ENCODE results near the gene CISD1.
A peak's percentile ranks its signal among the peaks of the same experiment; 100 is the strongest.
"Not testable (repeated sequence)": the region's sequence is repeated elsewhere in the genome, so short reads cannot be mapped to it uniquely, and the experiment has no call there.

Gene CISD1

DNA sequence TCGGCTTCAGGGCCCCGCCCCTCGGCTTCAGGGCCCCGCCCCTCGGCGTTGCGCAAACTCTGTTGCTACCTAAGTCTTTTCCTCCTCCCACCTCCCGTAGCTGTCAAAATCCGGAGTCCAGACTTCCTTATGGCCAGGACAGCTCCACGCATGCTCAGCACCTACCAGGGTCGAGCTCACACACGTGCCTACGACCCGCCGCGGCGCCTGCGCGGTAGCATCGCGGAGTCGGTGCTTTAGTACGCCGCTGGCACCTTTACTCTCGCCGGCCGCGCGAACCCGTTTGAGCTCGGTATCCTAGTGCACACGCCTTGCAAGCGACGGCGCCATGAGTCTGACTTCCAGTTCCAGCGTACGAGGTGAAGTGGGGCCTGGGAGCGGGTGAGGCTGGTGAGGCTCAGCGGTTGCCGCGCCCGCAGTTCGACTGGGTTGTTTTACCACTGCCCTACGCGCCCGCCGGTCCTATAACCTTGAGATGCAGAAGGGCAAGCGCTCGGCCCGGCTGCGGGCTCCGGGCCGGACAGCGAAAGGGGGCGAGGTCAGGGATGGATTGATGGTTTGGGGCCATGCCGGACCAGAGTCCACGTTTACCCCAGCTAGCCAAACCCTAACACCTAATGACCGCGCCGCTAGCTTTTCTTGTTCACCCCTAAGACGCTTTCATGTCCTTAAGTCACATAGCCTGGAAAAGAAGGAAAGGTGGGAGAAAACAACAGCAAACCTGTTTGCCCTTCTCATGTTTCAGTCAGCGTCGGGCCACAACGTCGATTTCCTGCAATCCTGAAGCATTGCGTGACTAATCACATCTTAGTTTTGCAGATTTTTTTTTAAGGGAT lies at the start of gene CISD1:
Gene CISD1, plus strand, starts transcription at position 217 of the 836 bp plus-strand sequence. Its CDS starts 112 bp downstream, at position 329.
- H3K9me3 ChIP-seq (ENCODE audit: low read depth, low read length) = no peaks in the 10 kb centered on the region
- H3K36me3 ChIP-seq (ENCODE audit: insufficient read depth, low read length) = no peaks in the 10 kb centered on the region
- peak within 1 kb of the TSS; percentile 86 for H3K4me3 ChIP-seq
- peak within 1 kb of the TSS; percentile 85 for H3K9ac ChIP-seq (ENCODE audit: insufficient read length)
- DNase-seq (ENCODE audit: low read depth, low spot score) = peak; percentile 87
- TF ChIP-seq EZH2 (IDR thresholded peaks at IDR 0.05) (no peak), POLR2AphosphoS5 (IDR thresholded peaks at IDR 0.05; ENCODE audit: borderline replicate concordance, low read depth, low read length) (peak; percentile 85), FOXP2 (optimal IDR thresholded peaks at IDR 0.05; ENCODE audit: control extremely low read depth, extremely low read length, insufficient read depth) (no peak)
- H3K27ac ChIP-seq = peak within 1 kb of the TSS; percentile 57; the same call in 1 of the 2 replicates

DNA sequence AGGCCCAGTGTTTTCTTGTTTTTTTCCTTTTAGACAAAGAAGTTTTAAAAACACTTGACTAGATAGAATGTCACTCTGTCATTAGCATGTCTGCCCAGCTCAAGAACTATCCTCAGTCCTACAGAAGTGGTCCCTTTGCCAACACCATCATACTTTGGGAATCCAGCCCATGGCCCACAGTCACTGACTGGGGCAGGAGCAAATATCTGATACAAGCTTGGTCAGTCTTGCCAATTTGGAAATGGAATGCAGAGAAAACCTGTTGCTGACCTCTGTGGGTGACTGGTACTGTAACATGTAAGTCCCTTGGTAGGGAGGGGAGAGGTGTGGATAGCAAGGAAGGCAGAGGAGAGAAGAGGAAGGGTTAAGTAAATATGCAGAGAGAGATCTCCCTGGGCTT lies 49.1 kb upstream of the CISD1 start:
- no peak for DNase-seq (ENCODE audit: low read depth, low spot score)
- no peak overlapping the region for H3K9ac ChIP-seq (ENCODE audit: insufficient read length)
- no peaks in the 10 kb centered on the region for H3K9me3 ChIP-seq (ENCODE audit: low read depth, low read length)
- TF ChIP-seq FOXP2 (optimal IDR thresholded peaks at IDR 0.05; ENCODE audit: control extremely low read depth, extremely low read length, insufficient read depth) (no peak), EZH2 (IDR thresholded peaks at IDR 0.05) (no peak), POLR2AphosphoS5 (IDR thresholded peaks at IDR 0.05; ENCODE audit: borderline replicate concordance, low read depth, low read length) (no peak)
- no peaks in the 10 kb centered on the region for H3K36me3 ChIP-seq (ENCODE audit: insufficient read depth, low read length)
- H3K4me3 ChIP-seq = no peak overlapping the region
- H3K27ac ChIP-seq = no peak overlapping the region

- no peaks in the 10 kb centered on the region for H3K9me3 ChIP-seq (ENCODE audit: low read depth, low read length)
- no peak for DNase-seq (ENCODE audit: low read depth, low spot score)
Measured at GRCh38 chr10:58220769-58221451, 48.1 kb upstream of the CISD1 start.

GRCh38 chr10:58225654-58226053 lies 43.3 kb upstream of the CISD1 start:
- Histone ChIP-seq H3K4me3 (no peak overlapping the region), H3K9me3 (ENCODE audit: low read depth, low read length) (no peaks in the 10 kb centered on the region), H3K9ac (ENCODE audit: insufficient read length) (no peak overlapping the region), H3K36me3 (ENCODE audit: insufficient read depth, low read length) (no peaks in the 10 kb centered on the region), H3K27ac (no peak overlapping the region)
- no peak for DNase-seq (ENCODE audit: low read depth, low spot score)
- no peak for TF ChIP-seq FOXP2 (optimal IDR thresholded peaks at IDR 0.05; ENCODE audit: control extremely low read depth, extremely low read length, insufficient read depth)
- TF ChIP-seq POLR2AphosphoS5 (IDR thresholded peaks at IDR 0.05; ENCODE audit: borderline replicate concordance, low read depth, low read length) = no peak
- TF ChIP-seq EZH2 (IDR thresholded peaks at IDR 0.05) = no peak

More at GRCh38 chr10:58220769-58221451, 48.1 kb upstream of the CISD1 start:
- Histone ChIP-seq H3K4me3 (no peak overlapping the region), H3K9ac (ENCODE audit: insufficient read length) (no peak overlapping the region), H3K36me3 (ENCODE audit: insufficient read depth, low read length) (no peaks in the 10 kb centered on the region), H3K27ac (no peak overlapping the region)
- TF ChIP-seq FOXP2 (optimal IDR thresholded peaks at IDR 0.05; ENCODE audit: control extremely low read depth, extremely low read length, insufficient read depth) (no peak), POLR2AphosphoS5 (IDR thresholded peaks at IDR 0.05; ENCODE audit: borderline replicate concordance, low read depth, low read length) (no peak), EZH2 (IDR thresholded peaks at IDR 0.05) (no peak)

DNA sequence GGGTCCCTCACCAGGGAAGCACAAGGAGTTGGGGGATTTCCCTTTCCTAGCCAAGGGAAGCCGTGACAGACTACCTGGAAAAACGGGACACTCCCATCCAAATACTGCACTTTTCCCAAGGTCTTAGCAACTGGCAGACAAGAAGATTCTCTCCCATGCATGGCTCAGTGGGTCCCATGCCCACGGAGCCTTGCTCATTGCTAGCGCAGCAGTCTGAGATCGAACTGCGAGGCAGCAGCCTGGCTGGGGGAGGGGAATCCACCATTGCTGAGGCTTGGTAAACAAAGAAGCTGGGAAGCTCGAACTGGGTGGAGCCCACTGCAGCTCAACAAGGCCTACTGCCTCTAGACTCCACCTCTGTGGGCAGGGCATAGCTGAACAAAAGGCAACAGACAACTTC lies 39.1 kb upstream of the CISD1 start:
- H3K4me3 ChIP-seq; H3K9me3 ChIP-seq (ENCODE audit: low read depth, low read length); H3K9ac ChIP-seq (ENCODE audit: insufficient read length); DNase-seq (ENCODE audit: low read depth, low spot score); H3K36me3 ChIP-seq (ENCODE audit: insufficient read depth, low read length); H3K27ac ChIP-seq: not testable (repeated sequence)

DNA sequence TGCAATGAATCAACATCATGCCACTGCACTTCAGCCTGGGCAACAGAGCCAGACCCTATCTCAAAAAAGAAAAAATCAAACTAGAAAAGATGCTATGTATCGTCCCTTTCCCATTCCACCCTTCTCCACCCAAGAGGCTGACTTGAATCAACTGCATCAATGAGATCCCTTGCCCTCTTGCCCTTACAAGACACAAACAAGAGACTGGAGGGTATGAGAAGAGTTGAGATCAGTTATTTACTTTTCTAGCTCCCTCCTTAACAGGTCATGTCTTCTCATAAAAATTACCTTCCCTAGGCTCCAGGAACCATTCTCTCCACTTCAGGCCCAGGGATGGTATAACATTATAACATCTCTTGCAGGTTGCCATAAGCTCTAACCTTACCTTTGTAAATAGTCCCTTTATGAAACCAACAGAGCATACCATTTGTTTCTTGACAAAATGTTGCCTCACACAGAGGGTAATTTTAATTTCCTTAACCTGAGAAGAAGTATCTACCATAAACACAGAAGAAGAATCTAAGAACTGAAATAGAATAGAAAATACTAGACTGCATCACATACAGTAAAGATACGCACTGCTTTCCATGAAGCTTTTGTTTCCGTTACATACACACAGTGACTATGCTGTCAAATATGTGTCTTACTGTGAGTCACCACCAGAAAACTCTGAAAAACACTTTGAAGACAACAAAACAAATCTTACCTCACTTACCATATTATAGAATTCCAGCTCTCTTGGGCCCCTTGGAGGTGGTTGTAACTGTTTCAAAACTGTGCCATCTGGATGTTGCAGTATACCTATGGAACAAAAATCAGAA lies 31.7 kb upstream of the CISD1 start:
- Histone ChIP-seq H3K9ac (ENCODE audit: insufficient read length) (no peak overlapping the region), H3K9me3 (ENCODE audit: low read depth, low read length) (no peaks in the 10 kb centered on the region), H3K36me3 (ENCODE audit: insufficient read depth, low read length) (no peaks in the 10 kb centered on the region), H3K4me3 (no peak overlapping the region), H3K27ac (no peak overlapping the region)
- DNase-seq (ENCODE audit: low read depth, low spot score) = no peak
- TF ChIP-seq FOXP2 (optimal IDR thresholded peaks at IDR 0.05; ENCODE audit: control extremely low read depth, extremely low read length, insufficient read depth) (no peak), EZH2 (IDR thresholded peaks at IDR 0.05) (no peak), POLR2AphosphoS5 (IDR thresholded peaks at IDR 0.05; ENCODE audit: borderline replicate concordance, low read depth, low read length) (no peak)

- TF ChIP-seq FOXP2 (optimal IDR thresholded peaks at IDR 0.05; ENCODE audit: control extremely low read depth, extremely low read length, insufficient read depth) (no peak), EZH2 (IDR thresholded peaks at IDR 0.05) (no peak)
- H3K9ac ChIP-seq (ENCODE audit: insufficient read length) = no peak overlapping the region
- no peak overlapping the region for H3K27ac ChIP-seq
- no peak overlapping the region for H3K4me3 ChIP-seq
- no peak for DNase-seq (ENCODE audit: low read depth, low spot score)
- no peaks in the 10 kb centered on the region for H3K9me3 ChIP-seq (ENCODE audit: low read depth, low read length)
- no peaks in the 10 kb centered on the region for H3K36me3 ChIP-seq (ENCODE audit: insufficient read depth, low read length)
Measured at GRCh38 chr10:58239561-58240169, 29.3 kb upstream of the CISD1 start.

DNA sequence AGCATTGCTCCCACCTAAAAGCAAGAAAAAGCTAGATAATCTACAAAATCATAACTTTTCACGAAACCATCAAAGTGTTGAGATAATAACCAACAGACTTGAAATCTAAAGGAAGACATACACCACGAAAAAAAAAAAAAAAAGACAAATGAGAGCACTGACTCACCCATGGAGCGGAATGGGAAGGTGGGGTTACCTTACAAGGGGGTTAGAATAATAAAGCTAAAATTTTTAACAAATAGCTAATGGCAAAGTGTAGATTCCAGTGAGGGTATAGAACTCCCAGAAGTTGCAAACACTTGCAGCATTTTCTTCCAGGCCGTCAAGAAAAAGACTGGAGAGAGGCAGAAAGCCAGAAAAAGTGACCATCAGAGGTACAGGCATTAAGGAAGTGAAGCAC lies 28.4 kb upstream of the CISD1 start:
- Histone ChIP-seq H3K27ac (no peak overlapping the region), H3K4me3 (no peak overlapping the region), H3K36me3 (ENCODE audit: insufficient read depth, low read length) (no peaks in the 10 kb centered on the region), H3K9ac (ENCODE audit: insufficient read length) (no peak overlapping the region), H3K9me3 (ENCODE audit: low read depth, low read length) (no peaks in the 10 kb centered on the region)
- TF ChIP-seq FOXP2 (optimal IDR thresholded peaks at IDR 0.05; ENCODE audit: control extremely low read depth, extremely low read length, insufficient read depth) = no peak
- DNase-seq (ENCODE audit: low read depth, low spot score) = no peak
